ENCODE measurements around the gene ACACB.

The ACACB gene

DNA sequence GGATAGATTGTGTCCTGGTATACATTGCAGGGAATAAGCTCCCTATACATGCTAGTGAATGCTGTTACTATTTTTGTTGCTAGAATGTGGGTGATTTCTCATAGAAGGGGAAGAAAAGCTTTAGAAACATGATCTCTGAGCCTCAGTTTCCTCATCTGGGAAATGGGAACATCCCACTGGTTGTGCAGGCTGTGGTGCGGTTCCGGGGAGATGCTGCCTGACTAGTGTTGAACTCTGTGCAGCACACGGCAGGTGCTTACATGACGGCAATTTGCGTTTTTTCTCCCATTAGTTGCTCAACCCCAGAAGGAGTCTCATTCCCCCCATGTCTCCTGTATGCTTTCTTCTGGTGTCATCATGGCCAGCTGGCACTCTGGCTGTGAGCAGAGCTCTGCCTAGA is 159.8 kb downstream of the ACACB start:
- DNase-seq (ENCODE audit: low read depth in 2 of 3, low spot score in 2 of 3), result no peak

DNA sequence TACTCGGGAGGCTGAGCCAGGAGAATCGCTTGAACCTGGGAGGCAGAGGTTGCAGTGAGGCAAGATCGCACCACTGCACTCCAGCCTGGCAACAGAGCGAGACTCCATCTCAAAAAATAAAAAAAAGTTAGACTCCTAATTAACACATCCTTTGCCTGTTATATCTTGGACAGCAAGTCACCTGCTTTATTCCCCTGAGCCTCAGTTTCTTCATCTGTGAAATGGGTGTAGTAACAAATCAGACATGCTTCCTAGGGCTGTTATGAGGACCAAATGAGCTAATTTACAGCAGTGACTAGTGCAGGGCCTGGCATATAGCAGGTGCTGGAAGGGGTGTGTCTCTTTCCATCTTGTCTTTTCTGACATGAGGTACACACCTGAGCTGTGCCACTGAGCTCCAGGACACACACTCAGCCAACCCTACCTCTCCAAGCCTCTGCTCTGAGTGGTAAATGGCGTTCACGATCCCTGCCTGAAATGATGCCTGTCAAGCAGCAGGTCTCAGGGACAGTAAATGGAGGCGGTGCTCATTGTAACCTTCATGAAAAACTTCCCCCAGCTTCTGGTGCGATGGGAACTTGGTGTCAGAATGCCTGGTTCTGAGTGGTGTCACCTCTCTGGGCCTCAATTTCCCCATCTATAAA is 161.0 kb downstream of the ACACB start:
- no peak for DNase-seq (ENCODE audit: low read depth in 2 of 3, low spot score in 2 of 3)

- DNase-seq (ENCODE audit: low read depth in 2 of 3, low spot score in 2 of 3), result no peak
These were observed 161.7 kb downstream of the ACACB start for GRCh38 chr12:109277899-109278762.

- no peak for DNase-seq (ENCODE audit: low read depth in 2 of 3, low spot score in 2 of 3)
These were observed 162.5 kb downstream of the ACACB start for GRCh38 chr12:109278912-109279311.

- no peak for DNase-seq (ENCODE audit: low read depth in 2 of 3, low spot score in 2 of 3)
These were observed 163.1 kb downstream of the ACACB start for GRCh38 chr12:109279525-109279924.

- no peak for DNase-seq (ENCODE audit: low read depth in 2 of 3, low spot score in 2 of 3)
These were observed 165.1 kb downstream of the ACACB start for GRCh38 chr12:109281452-109281851.

DNA sequence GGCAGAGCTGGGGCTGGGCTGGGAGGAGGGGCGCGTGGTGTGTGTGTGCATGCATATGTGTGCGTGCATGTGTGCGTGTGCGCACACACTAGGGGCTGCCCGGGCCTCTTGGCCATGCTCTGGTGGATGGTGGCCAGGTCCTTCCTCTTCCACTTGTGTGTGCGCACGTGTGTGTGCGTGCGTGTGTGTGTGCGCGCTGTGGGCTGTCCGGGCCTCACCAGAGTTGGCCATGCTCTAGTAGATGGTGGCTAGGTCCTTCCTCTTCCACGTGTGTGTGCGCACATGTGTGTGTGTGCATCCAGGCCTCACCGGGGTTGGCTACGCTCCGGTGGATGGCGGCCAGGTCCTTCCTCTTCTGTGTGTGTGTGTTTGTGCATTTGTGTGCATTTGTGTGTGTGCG is 168.0 kb downstream of the ACACB start:
- no peak for DNase-seq (ENCODE audit: low read depth in 2 of 3, low spot score in 2 of 3)

- DNase-seq (ENCODE audit: low read depth in 2 of 3, low spot score in 2 of 3), result no peak
These were observed 169.9 kb downstream of the ACACB start for GRCh38 chr12:109286252-109286651.

DNA sequence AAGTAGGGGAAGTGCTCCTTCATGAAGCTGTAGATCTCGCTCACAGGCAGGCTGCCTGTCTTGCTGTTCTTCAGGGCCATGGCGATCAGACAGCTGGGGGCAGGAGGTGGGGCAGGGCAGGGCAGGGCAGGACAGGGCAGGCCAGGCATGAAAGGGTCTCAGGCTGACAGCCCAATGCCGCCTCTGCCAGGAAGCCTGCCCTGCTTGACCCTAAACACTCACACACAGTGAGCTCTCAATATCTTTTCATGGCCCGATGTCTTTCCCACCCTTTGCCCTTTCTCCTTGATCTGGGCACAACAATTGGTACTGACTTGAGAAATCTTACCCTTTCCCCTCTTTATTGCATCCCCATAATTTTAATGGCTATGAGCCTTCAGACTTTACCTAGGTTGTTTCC is 170.3 kb downstream of the ACACB start:
- DNase-seq (ENCODE audit: low read depth in 2 of 3, low spot score in 2 of 3), result no peak

DNA sequence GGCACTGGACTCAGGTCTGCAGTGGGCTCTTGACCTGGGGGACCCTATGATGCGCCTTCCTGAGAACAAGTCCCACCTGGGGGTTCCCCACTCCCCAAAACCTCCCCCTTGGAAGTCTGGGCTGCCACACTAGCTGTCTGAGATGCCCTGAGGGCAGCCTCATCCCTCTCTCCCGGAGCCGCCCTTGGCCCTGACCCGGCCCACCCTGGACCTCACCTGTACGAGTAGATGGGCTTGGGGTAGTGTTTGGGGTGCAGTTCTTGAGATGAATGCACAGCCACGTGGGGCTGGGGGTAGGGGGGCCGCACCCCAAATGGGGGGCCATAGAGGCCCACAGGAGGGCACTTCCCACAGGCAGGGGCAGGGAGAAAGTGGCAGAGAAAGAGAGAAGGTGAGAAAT is 170.8 kb downstream of the ACACB start:
- no peak for DNase-seq (ENCODE audit: low read depth in 2 of 3, low spot score in 2 of 3)

DNA sequence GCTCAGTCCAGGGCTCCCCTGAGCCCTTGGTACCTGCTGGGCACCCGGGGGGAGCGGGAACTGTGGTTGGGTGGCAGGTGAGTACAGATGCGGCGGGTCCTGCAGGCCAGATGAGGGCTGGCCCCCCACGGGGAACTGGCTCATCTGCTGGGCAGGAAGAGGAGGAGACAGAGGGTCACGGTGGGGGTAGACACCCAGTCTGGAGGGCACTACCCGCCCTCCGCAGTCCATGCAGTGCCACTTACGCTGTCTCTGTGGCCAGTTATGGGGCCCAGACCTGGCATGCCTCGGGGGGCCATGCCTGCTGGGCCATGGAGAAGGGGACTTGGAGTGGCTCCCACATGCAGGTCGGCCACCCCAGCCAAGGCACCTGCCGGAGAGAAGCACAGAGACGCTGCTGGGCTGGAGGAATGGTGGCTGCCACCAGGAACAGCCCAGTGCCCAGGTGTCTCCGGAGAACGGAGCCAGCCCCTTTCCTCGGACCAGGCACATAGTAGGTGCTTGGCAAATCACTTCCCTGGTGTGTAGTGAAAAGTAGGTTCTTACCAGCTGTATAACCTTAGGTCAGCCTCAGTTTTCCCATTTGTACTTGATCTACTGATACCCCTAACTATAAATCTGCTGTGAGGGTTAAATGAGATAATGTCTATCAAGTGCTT is 171.6 kb downstream of the ACACB start:
- no peak for DNase-seq (ENCODE audit: low read depth in 2 of 3, low spot score in 2 of 3)

DNA sequence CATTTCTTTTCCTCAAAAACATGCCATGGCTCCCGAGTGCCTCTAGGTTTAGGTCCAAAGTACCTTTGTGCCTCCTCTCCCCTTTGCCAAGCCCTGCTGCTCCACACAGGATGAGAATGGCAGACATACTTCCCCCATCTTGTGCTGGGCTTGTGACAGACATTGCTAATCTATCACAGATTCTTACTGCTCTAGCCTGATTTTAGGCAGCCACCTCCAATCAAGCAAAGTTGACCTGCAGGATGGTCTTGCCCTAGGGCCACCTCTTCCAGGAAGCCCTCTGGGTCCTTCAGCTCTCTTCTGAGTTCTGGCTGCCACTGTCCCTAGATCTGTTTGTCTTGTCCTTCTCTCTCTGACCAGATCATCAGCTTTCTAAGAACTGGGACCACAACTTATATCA is 172.2 kb downstream of the ACACB start:
- no peak for DNase-seq (ENCODE audit: low read depth in 2 of 3, low spot score in 2 of 3)

DNA sequence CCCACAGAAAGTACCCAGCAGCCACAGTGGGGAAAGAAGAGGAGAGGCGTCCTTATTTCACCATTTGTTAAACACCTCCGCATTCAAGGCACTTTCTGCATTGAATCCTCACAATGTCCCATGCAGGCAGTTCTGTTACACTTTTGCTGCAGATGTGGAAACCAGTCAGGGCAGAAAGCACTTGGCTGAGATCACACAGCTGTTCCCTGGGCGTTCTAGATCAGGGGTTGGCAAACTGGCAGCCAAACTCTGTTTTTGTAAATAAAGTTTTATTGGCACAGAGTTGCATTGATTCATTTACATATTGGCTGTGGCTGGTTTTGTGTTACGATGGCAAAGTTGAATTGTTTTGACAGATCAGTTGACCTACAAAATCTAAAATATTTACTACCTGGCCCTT is 172.6 kb downstream of the ACACB start:
- DNase-seq (ENCODE audit: low read depth in 2 of 3, low spot score in 2 of 3), result no peak

GRCh38 chr12:109289551-109289950 is 173.2 kb downstream of the ACACB start:
- DNase-seq (ENCODE audit: low read depth in 2 of 3, low spot score in 2 of 3), result no peak

- DNase-seq (ENCODE audit: low read depth in 2 of 3, low spot score in 2 of 3), result no peak
These were observed 173.7 kb downstream of the ACACB start for GRCh38 chr12:109290061-109290460.

GRCh38 chr12:109291117-109291516 is 174.7 kb downstream of the ACACB start:
- no peak for DNase-seq (ENCODE audit: low read depth in 2 of 3, low spot score in 2 of 3)

DNA sequence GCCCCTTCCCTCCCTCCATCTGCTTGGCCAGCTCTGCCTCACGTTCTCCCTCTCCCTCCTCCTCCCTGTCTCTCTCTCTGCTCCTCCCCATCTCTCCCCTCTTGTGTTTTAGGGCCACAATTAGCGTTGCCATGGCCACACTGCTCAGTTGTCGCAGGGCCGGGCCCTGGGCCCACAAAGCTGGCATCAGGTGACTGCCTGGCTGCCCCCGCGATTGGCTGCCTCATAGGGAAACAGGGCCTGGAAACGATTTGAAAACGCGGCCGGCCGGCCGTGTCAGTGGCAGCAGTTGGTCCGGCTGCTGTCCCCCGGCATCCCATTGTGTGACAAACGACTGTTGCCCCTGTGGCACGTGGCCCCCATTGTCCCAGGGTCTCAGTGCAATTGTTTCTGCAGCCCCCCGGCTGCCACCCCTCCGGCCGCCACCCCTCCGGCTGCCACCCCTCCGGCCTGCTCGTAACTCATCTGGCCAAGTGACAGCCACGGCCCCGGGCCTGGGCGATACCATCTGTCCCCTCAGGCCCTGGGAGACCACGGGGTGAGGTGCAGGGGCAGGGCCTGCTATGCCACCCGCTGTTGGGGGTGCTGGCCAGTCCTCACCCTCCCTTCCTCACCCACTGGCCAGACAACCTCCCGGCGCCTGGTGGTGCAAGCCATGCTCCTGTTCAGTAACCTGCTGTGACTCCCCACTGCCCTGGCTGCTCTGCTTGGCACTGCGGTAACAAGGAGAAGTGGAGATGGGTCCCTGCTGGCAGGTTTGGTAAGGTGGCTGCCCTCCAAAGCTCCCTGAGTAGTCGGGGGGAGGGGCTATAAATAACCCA is 175.3 kb downstream of the ACACB start:
- DNase-seq (ENCODE audit: low read depth in 2 of 3, low spot score in 2 of 3), result no peak

GRCh38 chr12:109292342-109292711 is 175.9 kb downstream of the ACACB start:
- no peak for DNase-seq (ENCODE audit: low read depth in 2 of 3, low spot score in 2 of 3)

DNA sequence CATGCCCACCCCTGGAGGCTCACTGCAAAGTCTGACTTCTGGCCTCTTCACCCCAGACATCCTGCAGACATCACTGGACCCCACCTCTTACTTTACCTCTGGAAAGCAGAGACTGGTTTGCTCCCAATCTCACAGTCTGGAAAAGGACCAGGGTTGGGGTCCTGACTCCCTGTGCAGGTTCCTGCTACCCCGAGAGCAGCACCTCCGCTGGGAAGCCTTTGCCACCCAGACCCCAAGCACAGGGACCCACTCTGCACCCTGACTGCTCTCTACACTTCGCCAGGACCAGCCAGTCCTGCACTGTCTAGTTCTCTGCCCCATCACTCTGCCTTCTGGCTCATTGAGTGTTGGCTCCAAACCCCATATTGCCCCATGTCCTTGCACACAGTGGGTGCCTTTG is 176.7 kb downstream of the ACACB start:
- no peak for DNase-seq (ENCODE audit: low read depth in 2 of 3, low spot score in 2 of 3)

GRCh38 chr12:109294286-109294796 is 178.0 kb downstream of the ACACB start:
- DNase-seq (ENCODE audit: low read depth in 2 of 3, low spot score in 2 of 3), result no peak

DNA sequence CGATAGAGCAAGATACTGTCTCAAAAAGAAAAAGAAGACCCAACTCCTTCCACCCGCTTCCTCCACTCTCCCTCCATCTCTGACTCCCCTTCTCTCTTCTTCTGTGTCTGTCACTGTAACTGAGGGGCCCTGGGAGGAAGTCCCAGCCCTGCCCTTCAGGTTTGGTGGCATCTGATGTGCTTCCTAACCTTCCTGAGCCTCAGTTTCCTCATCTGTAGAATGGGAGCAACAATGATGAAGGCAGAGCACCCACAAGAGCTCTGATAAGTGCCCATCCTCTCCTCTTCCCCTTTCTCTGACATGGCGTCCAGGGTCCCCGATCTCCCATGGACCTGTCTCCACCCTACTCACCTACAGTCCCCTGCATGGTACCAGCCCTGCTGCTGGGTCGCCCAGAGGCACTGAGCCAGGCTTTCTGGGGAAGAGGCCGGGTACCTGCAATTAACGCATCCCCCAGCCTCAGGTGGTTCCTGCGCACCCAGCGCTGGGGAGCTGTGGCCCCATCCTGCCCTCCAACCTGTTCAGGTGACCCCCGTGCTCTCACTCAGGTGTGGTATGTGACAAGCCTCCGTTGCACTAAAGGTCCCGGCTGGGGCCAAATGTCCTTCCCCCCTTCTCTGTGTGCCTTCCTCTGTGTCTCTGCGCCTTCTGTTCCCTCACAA is 179.5 kb downstream of the ACACB start:
- no peak for DNase-seq (ENCODE audit: low read depth in 2 of 3, low spot score in 2 of 3)
